Measurements from ENCODE around the gene GNAI1.
A peak's percentile ranks its signal among the peaks of the same experiment; 100 is the strongest.

GNAI1 gene

GRCh38 chr7:80134536-80135308 lies at the start of gene GNAI1:
TSS of gene GNAI1 (plus strand) at chr7:80134831. CDS start at chr7:80135161, 330 bp downstream.
- no peak within 1 kb of the TSS for H3K27ac ChIP-seq
- H3K36me3 ChIP-seq (ENCODE audit: insufficient read depth, low read length) = no peaks in the 10 kb centered on the region
- H3K9me3 ChIP-seq (ENCODE audit: low read depth, low read length) = no peaks in the 10 kb centered on the region
- H3K4me3 ChIP-seq = peak within 1 kb of the TSS; percentile 84
- H3K9ac ChIP-seq (ENCODE audit: insufficient read length) = peak within 1 kb of the TSS; percentile 73
- DNase-seq (ENCODE audit: low read depth, low spot score) = no peak
- peak; percentile 65 for TF ChIP-seq POLR2AphosphoS5 (IDR thresholded peaks at IDR 0.05; ENCODE audit: borderline replicate concordance, low read depth, low read length)
- no peak for TF ChIP-seq EZH2 (IDR thresholded peaks at IDR 0.05)

GRCh38 chr7:80087051-80087770 lies 47.4 kb upstream of the GNAI1 start:
- TF ChIP-seq POLR2AphosphoS5 (IDR thresholded peaks at IDR 0.05; ENCODE audit: borderline replicate concordance, low read depth, low read length) (no peak), EZH2 (IDR thresholded peaks at IDR 0.05) (no peak), FOXP2 (optimal IDR thresholded peaks at IDR 0.05; ENCODE audit: control extremely low read depth, extremely low read length, insufficient read depth) (no peak)
- no peak overlapping the region for H3K4me3 ChIP-seq
- 0 out of 2 replicates have a peak, but pooled peaks cover 3% of the 10 kb centered on the region for H3K36me3 ChIP-seq (ENCODE audit: insufficient read depth, low read length)
- H3K9ac ChIP-seq (ENCODE audit: insufficient read length) = no peak overlapping the region
- H3K9me3 ChIP-seq (ENCODE audit: low read depth, low read length) = no peaks in the 10 kb centered on the region
- peak overlapping the region; percentile 76 for H3K27ac ChIP-seq
- no peak for DNase-seq (ENCODE audit: low read depth, low spot score)

- Histone ChIP-seq H3K4me3 (0 out of 2 replicates have a peak overlapping the region, but pooled peaks have one; percentile 48), H3K9me3 (ENCODE audit: low read depth, low read length) (no peaks in the 10 kb centered on the region), H3K9ac (ENCODE audit: insufficient read length) (peak overlapping the region; percentile 1), H3K36me3 (ENCODE audit: insufficient read depth, low read length) (0 out of 2 replicates have a peak, but pooled peaks cover 3% of the 10 kb centered on the region), H3K27ac (peak overlapping the region; percentile 76)
- TF ChIP-seq FOXP2 (optimal IDR thresholded peaks at IDR 0.05; ENCODE audit: control extremely low read depth, extremely low read length, insufficient read depth) (no peak), EZH2 (IDR thresholded peaks at IDR 0.05) (no peak), POLR2AphosphoS5 (IDR thresholded peaks at IDR 0.05; ENCODE audit: borderline replicate concordance, low read depth, low read length) (no peak)
- DNase-seq (ENCODE audit: low read depth, low spot score) = no peak
These were observed 46.9 kb upstream of the GNAI1 start for GRCh38 chr7:80087771-80088170.

- TF ChIP-seq POLR2AphosphoS5 (IDR thresholded peaks at IDR 0.05; ENCODE audit: borderline replicate concordance, low read depth, low read length) (no peak), FOXP2 (optimal IDR thresholded peaks at IDR 0.05; ENCODE audit: control extremely low read depth, extremely low read length, insufficient read depth) (peak; percentile 75)
- peak overlapping the region; percentile 48 for H3K4me3 ChIP-seq
- 0 out of 2 replicates have a peak, but pooled peaks cover 3% of the 10 kb centered on the region for H3K36me3 ChIP-seq (ENCODE audit: insufficient read depth, low read length)
- H3K27ac ChIP-seq = peak overlapping the region; percentile 76
- no peak overlapping the region for H3K9ac ChIP-seq (ENCODE audit: insufficient read length)
- no peak for DNase-seq (ENCODE audit: low read depth, low spot score)
- no peaks in the 10 kb centered on the region for H3K9me3 ChIP-seq (ENCODE audit: low read depth, low read length)
These were observed 45.9 kb upstream of the GNAI1 start for GRCh38 chr7:80088705-80089104.

- no peak for DNase-seq (ENCODE audit: low read depth, low spot score)
- no peaks in the 10 kb centered on the region for H3K9me3 ChIP-seq (ENCODE audit: low read depth, low read length)
These were observed 45.3 kb upstream of the GNAI1 start for GRCh38 chr7:80089366-80089765.

GRCh38 chr7:80093349-80093748 lies 41.3 kb upstream of the GNAI1 start:
- DNase-seq (ENCODE audit: low read depth, low spot score) = no peak
- TF ChIP-seq EZH2 (IDR thresholded peaks at IDR 0.05) (no peak), POLR2AphosphoS5 (IDR thresholded peaks at IDR 0.05; ENCODE audit: borderline replicate concordance, low read depth, low read length) (no peak), FOXP2 (optimal IDR thresholded peaks at IDR 0.05; ENCODE audit: control extremely low read depth, extremely low read length, insufficient read depth) (no peak)
- Histone ChIP-seq H3K36me3 (ENCODE audit: insufficient read depth, low read length) (no peaks in the 10 kb centered on the region), H3K27ac (no peak overlapping the region), H3K9me3 (ENCODE audit: low read depth, low read length) (no peaks in the 10 kb centered on the region), H3K4me3 (no peak overlapping the region), H3K9ac (ENCODE audit: insufficient read length) (no peak overlapping the region)

More at GRCh38 chr7:80089366-80089765, 45.3 kb upstream of the GNAI1 start:
- no peak for TF ChIP-seq EZH2 (IDR thresholded peaks at IDR 0.05)
- no peak for TF ChIP-seq POLR2AphosphoS5 (IDR thresholded peaks at IDR 0.05; ENCODE audit: borderline replicate concordance, low read depth, low read length)
- no peak for TF ChIP-seq FOXP2 (optimal IDR thresholded peaks at IDR 0.05; ENCODE audit: control extremely low read depth, extremely low read length, insufficient read depth)
- H3K4me3 ChIP-seq = no peak overlapping the region
- peak overlapping the region; percentile 76; the same call in 1 of the 2 replicates for H3K27ac ChIP-seq
- H3K36me3 ChIP-seq (ENCODE audit: insufficient read depth, low read length) = 0 out of 2 replicates have a peak, but pooled peaks cover 3% of the 10 kb centered on the region
- no peak overlapping the region for H3K9ac ChIP-seq (ENCODE audit: insufficient read length)

- no peak for DNase-seq (ENCODE audit: low read depth, low spot score)
- TF ChIP-seq FOXP2 (optimal IDR thresholded peaks at IDR 0.05; ENCODE audit: control extremely low read depth, extremely low read length, insufficient read depth) (no peak), EZH2 (IDR thresholded peaks at IDR 0.05) (no peak), POLR2AphosphoS5 (IDR thresholded peaks at IDR 0.05; ENCODE audit: borderline replicate concordance, low read depth, low read length) (no peak)
- no peak overlapping the region for H3K27ac ChIP-seq
- H3K36me3 ChIP-seq (ENCODE audit: insufficient read depth, low read length) = no peaks in the 10 kb centered on the region
- H3K4me3 ChIP-seq = no peak overlapping the region
- H3K9ac ChIP-seq (ENCODE audit: insufficient read length) = no peak overlapping the region
- H3K9me3 ChIP-seq (ENCODE audit: low read depth, low read length) = no peaks in the 10 kb centered on the region
These were observed 39.1 kb upstream of the GNAI1 start for GRCh38 chr7:80095545-80095944.

GRCh38 chr7:80097756-80098155 lies 36.9 kb upstream of the GNAI1 start:
- Histone ChIP-seq H3K4me3 (no peak overlapping the region), H3K9ac (ENCODE audit: insufficient read length) (no peak overlapping the region), H3K27ac (no peak overlapping the region), H3K9me3 (ENCODE audit: low read depth, low read length) (no peaks in the 10 kb centered on the region), H3K36me3 (ENCODE audit: insufficient read depth, low read length) (no peaks in the 10 kb centered on the region)
- DNase-seq (ENCODE audit: low read depth, low spot score) = no peak
- TF ChIP-seq FOXP2 (optimal IDR thresholded peaks at IDR 0.05; ENCODE audit: control extremely low read depth, extremely low read length, insufficient read depth) (no peak), EZH2 (IDR thresholded peaks at IDR 0.05) (no peak), POLR2AphosphoS5 (IDR thresholded peaks at IDR 0.05; ENCODE audit: borderline replicate concordance, low read depth, low read length) (no peak)
